T follicular helper cell (primary cell): ENCODE data around the gene KCNH2.
"Not testable (repeated sequence)": the region's sequence is repeated elsewhere in the genome, so short reads cannot be mapped to it uniquely, and the experiment has no call there.

Source experiments
- DNase-seq: peaks from one replicate; pipeline ENCODE4 v3.0.0-alpha.2; 2020; ENCODE audit warnings: low read depth

KCNH2 gene

DNA sequence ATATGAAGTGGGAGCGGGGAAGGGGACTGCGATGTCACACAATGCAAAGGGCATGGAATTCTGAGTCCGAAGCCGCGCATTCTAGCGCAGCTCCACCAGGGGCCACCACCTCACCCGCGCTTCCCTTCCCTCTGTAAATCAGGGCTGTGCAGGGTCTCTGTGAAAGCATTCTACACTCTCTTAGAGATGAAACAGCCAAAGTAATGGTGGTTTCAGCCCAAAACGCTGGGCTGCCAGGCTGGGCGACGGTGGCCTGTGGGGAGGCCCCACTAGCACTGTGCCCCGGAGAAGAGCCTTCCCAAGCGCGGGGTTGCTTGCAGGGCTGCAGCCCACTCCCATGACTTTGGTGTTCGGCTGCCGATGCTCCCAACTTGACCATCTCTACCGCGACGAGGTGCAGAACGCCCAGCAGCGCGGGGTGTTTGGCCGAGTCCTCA lies 34.8 kb upstream of the KCNH2 start:
- DNase-seq, result no peak

DNA sequence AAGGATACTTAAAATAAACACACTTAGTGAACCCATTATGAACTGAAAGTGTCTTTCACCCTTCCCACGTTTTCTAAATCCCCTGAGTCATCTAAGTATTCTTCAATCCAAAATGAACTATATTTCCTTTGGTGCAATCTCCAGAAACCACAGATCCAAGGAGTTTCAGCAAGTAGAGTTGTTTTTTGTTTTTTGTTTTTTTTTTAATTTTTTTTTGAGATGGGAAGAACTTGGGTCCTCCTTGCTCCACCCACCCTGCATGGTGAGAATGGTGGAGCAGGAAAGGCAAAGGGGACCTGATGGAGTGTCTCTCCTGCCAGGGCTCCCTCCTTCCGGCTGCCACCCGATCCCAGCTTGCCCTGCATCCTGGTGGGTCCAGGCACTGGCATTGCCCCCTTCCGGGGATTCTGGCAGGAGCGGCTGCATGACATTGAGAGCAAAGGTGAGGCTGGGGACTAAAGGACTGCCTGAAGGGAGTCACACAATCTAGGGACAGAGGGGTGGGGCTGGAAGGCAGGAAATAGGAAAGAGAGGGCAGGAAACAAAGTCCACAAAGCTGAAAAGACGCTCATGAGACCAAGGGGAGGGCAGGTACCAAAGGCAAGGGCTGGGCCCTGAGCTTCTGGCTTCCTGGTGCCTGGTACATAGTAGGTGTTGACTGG lies 34.0 kb upstream of the KCNH2 start:
- no peak for DNase-seq

DNA sequence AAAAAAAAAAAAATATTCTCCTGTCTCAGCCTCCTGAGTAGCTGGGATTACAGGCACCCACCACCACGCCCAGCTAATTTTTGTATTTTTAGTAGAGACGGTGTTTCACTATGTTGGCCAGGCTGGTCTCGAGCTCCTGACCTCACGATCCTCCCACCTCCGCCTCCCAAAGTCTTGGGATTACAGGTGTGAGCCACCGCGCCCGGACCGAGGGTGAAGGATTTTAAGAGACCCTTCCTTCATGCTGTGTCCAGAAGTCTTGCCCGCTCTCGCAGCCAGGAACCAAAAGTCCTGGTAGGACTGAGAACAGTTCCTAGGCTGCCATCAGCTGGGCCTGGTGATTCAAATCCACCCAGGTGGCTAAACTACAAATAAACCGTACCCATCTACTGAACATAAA lies 33.5 kb upstream of the KCNH2 start:
- DNase-seq, result not testable (repeated sequence)

DNA sequence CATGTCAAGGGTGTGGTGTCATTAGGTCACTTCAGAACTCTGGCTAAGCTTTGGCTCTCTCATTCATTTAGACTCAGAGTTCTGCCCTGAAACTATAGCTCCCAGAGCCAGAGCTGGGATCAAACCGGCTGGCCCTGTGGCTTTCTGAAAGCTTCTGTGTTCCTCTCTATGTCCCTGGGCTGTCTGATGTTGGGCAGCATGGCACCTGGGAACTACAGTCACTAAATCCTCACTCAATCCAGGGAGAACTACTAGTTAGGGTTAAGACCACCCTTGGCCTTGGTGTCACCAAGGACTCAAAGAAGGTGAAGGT lies 32.9 kb upstream of the KCNH2 start:
- DNase-seq, result no peak

DNA sequence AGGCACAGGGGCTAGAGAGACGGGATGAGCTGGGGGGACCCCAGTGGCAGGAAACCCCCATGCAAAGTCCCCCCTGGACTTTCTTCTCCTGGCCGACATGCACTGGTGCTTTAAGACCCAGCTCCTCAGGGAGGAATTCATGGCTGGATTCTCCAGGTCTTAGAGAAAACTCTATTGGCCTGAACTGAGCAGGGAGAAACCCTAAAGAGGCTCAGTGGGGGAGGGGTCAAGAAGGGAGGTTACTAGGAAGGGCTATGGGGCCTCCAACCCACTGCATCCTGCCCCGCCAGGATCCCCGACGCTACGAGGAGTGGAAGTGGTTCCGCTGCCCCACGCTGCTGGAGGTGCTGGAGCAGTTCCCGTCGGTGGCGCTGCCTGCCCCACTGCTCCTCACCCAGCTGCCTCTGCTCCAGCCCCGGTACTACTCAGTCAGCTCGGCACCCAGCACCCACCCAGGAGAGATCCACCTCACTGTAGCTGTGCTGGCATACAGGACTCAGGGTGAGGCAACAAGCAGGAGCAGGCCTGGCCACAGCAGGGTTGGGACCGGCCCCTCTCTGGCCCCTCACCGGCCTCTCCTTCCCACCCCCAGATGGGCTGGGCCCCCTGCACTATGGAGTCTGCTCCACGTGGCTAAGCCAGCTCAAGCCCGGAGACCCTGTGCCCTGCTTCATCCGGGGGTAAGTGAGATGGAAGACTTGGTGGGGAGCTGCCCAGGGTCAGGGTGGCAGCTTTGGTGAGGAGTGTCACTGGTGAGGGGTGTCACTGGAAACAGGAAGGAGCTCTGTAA lies 32.4 kb upstream of the KCNH2 start:
- peak; percentile 18 for DNase-seq

- no peak for DNase-seq
These were observed 31.9 kb upstream of the KCNH2 start for GRCh38 chr7:151010037-151010306.

DNA sequence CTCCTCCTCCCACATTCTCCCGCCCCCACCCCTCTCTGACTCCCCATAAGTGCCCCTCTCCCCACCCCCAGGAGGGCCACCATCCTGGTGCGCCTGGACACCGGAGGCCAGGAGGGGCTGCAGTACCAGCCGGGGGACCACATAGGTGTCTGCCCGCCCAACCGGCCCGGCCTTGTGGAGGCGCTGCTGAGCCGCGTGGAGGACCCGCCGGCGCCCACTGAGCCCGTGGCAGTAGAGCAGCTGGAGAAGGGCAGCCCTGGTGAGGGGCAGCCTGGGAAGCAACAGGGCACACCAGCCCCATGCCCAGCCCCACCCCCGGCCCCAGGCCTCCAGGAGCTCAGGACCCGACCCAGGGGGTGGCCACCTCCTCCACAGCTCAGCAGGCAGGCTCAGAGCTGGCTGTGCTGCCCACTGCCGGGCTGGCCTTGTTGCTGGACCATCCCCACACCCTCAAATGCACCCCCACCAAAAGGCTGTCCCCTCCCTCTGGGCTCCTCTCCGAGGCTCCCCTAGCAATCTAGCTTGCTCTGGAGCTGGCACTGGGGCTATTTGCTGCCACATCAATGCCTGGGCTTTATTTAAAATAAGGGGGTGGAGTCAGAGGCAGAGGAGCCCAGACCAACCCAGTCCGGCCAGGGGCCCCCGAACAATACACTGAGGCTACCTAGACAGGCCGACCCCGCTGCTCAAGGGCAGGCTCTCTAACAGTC lies 31.4 kb upstream of the KCNH2 start:
- DNase-seq, result no peak

- DNase-seq, result peak; percentile 70
These were observed 30.6 kb upstream of the KCNH2 start for GRCh38 chr7:151008511-151009323.

DNA sequence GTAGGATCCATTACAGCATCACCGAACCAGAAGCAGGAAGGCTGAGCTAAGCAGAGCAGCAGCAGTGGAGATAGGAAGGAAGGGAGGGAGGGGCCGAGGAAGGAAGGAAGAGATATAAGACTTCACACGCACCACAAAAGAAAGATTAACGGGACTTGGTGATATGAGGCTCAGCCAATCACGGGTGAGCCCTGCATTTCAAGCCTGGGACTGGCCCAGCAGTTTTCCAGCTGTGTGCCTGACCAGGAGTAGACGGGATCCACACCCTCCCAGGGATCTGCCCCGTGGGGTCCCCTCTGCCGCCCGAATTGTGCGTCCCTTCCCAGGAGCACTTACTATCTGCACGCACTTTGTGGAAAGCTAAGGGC lies 30.0 kb upstream of the KCNH2 start:
- peak; percentile 23 for DNase-seq

- DNase-seq, result no peak
These were observed 29.4 kb upstream of the KCNH2 start for GRCh38 chr7:151007469-151007898.

- DNase-seq, result no peak
These were observed 28.6 kb upstream of the KCNH2 start for GRCh38 chr7:151006590-151007300.

DNA sequence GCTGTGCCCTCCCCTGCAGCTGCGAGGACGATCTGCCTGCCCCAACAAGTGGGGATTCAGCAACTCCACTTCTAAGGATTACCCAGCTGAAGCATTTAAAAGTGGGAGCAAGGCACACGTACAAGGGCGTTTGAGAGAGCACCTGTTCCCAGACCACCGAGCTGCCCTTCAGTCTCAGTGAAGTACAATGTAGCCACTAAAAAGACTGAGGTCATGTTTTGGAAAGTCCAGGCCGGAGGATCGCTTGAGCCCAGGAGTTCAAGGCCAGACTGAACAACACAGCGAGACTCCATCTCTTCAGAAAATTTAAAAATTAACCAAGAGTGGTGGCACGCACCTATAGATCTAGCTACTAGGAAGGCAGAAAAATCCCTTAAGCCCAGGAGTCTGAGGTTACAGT lies 27.4 kb upstream of the KCNH2 start:
- DNase-seq, result no peak

DNA sequence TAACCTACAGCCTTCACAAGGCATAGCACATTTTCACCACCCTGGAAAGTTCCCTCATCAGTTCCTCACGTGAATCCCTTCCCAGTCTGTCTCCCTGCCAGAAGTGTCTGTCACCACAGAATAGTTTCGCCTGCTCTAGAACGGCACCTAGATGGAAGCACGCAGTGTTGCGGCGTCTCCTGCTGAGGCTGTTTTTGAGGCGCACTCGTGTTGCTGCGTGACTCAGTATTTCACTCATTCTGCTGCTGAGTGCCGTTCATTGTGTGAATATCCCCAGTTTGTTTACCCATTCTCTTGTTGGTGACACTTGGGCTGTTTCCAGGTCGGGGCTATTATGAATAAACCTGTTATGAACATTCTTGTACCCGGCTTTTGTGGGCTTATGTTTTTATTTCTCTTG lies 25.5 kb upstream of the KCNH2 start:
- DNase-seq, result no peak

GRCh38 chr7:151001546-151001945 lies 23.4 kb upstream of the KCNH2 start:
- no peak for DNase-seq

DNA sequence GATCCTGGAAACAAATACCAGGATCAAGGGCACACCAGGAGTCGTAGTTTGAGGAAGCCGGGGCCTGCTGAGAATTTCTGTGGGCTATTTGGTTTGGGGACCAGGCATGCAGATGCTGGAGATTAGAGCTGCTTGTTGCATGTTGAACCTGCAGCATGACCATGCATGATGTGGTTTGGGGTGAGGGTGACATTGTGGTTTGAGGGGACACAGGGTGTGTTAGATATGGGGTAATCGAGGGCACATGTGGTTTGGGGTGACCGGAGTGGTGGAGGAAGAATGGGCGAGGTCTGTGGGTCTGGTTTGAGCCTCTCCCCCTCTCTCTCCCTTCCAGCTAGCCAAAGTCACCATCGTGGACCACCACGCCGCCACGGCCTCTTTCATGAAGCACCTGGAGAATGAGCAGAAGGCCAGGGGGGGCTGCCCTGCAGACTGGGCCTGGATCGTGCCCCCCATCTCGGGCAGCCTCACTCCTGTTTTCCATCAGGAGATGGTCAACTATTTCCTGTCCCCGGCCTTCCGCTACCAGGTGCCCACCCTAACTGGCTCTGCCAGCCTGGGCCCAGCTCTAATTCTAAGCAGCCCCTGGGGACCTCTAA lies 22.9 kb upstream of the KCNH2 start:
- DNase-seq, result no peak

GRCh38 chr7:150999497-151000230 lies 21.5 kb upstream of the KCNH2 start:
- DNase-seq, result no peak

- DNase-seq, result no peak
These were observed 20.9 kb upstream of the KCNH2 start for GRCh38 chr7:150999001-150999400.

- DNase-seq, result no peak
These were observed 20.2 kb upstream of the KCNH2 start for GRCh38 chr7:150998341-150998740.

DNA sequence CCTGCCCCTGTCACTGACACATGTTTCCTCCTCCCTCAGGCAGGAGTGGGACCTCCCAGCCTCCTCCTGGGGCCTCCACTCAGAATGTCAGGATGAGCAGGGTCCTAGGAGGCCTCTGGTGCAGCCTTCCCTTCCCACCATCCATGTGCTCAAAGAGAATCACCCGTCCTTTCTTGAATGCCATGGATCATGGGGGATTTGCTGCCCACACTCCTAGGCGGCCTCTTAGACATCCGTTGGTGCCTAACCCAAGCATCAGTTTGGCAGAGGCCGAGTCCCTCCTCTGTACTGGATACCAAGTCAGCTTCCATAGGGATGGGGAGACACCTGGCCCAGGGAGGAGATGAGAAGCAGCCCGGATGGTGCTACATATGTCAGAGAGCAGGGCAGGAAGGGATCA lies 19.7 kb upstream of the KCNH2 start:
- DNase-seq, result no peak

GRCh38 chr7:150997075-150997511 lies 19.0 kb upstream of the KCNH2 start:
- no peak for DNase-seq
